HepG2 (cell line): ENCODE measurements around the gene SYVN1. TPM values are rescaled to one million over a fixed set of nuclear protein-coding genes. Genes with fewer than 3 reads are reported as not detected.

ENCODE experiments used
- AGO2 ChIP-seq: fragments of 200-400 bp; formaldehyde crosslinking; optimal IDR thresholded peaks from 2 replicates; pipeline ENCODE3; 2017; ENCODE audit warnings: mild to moderate bottlenecking, low read depth, low read length, moderate library complexity
- ARID5B ChIP-seq: IDR thresholded peaks from 2 replicates; pipeline ENCODE4 v1.4.0; 2020; ENCODE audit warnings: mild to moderate bottlenecking, missing genetic modification reagents
- ATM ChIP-seq: fragments of 450-650 bp; IDR thresholded peaks from 2 replicates; pipeline ENCODE4 v1.7.1; 2017; ENCODE audit warnings: mild to moderate bottlenecking, borderline replicate concordance
- CBFB ChIP-seq: sonication (generic); formaldehyde crosslinking; IDR thresholded peaks from 2 replicates; pipeline ENCODE4 v1.4.0; 2020; ENCODE audit warnings: missing genetic modification reagents
- ESRRA ChIP-seq: sonication (generic); formaldehyde crosslinking; IDR thresholded peaks from 2 replicates; pipeline ENCODE4 v1.5.1; 2020; ENCODE audit warnings: mild to moderate bottlenecking, low read depth, missing genetic modification reagents
- KAT2B ChIP-seq: fragments of 150-350 bp; IDR thresholded peaks from 2 replicates; pipeline ENCODE4 v1.6.1; 2014; ENCODE audit warnings: low read depth, low read length, borderline replicate concordance
- NFIC ChIP-seq: IDR thresholded peaks from 2 replicates; pipeline ENCODE4 v1.6.1; 2012; ENCODE audit warnings: mild to moderate bottlenecking, low read length, inconsistent platforms
- PCBP1 ChIP-seq: fragments of 200-400 bp; formaldehyde crosslinking; IDR thresholded peaks from 2 replicates; pipeline ENCODE4 v1.6.1; 2017; ENCODE audit warnings: mild to moderate bottlenecking, low read depth, low read length, borderline replicate concordance
- POLR2AphosphoS5 ChIP-seq: IDR thresholded peaks from 2 replicates; pipeline ENCODE4 v1.6.1; 2012; ENCODE audit warnings: low read depth, low read length
- RFXANK ChIP-seq: IDR thresholded peaks from 2 replicates; pipeline ENCODE4 v1.6.1; 2016
- SP4 ChIP-seq: sonication (generic); formaldehyde crosslinking; IDR thresholded peaks from 2 replicates; pipeline ENCODE4 v1.8.1; 2023; ENCODE audit warnings: mild to moderate bottlenecking, missing genetic modification reagents
- TBP ChIP-seq: sonication (generic); formaldehyde crosslinking; IDR thresholded peaks from 2 replicates; pipeline ENCODE4 v1.5.0; 2020; ENCODE audit warnings: missing genetic modification reagents
- YEATS2 ChIP-seq: sonication (generic); formaldehyde crosslinking; IDR thresholded peaks from 2 replicates; pipeline ENCODE4 v1.4.0; 2020; ENCODE audit warnings: missing genetic modification reagents, borderline replicate concordance
- ZMYM3 ChIP-seq: sonication (generic); formaldehyde crosslinking; IDR thresholded peaks from 2 replicates; pipeline ENCODE4 v1.5.1; 2020; ENCODE audit warnings: mild to moderate bottlenecking, missing genetic modification reagents
- ZNF124 ChIP-seq: sonication (generic); formaldehyde crosslinking; IDR thresholded peaks from 2 replicates; pipeline ENCODE4 v1.4.0; 2020; ENCODE audit warnings: missing genetic modification reagents
- ZNF205 ChIP-seq: IDR thresholded peaks from 2 replicates; pipeline ENCODE4 v1.6.1; 2018; ENCODE audit warnings: missing biosample characterization, missing genetic modification reagents
- ZNF350 ChIP-seq: sonication (generic); formaldehyde crosslinking; IDR thresholded peaks from 2 replicates; pipeline ENCODE4 v1.4.0; 2020; ENCODE audit warnings: mild to moderate bottlenecking, low read depth, missing genetic modification reagents, borderline replicate concordance
- ZNF546 ChIP-seq: sonication (generic); formaldehyde crosslinking; conservative IDR thresholded peaks from 2 replicates; pipeline ENCODE4 v1.8.1; 2023; ENCODE audit warnings: mild to moderate bottlenecking, missing genetic modification reagents
- ZNF691 ChIP-seq: sonication (generic); formaldehyde crosslinking; IDR thresholded peaks from 2 replicates; pipeline ENCODE4 v1.4.0; 2020; ENCODE audit warnings: missing genetic modification reagents, low read depth, mild to moderate bottlenecking, borderline replicate concordance
- ZSCAN25 ChIP-seq: sonication (generic); formaldehyde crosslinking; IDR thresholded peaks from 2 replicates; pipeline ENCODE4 v1.8.0; 2022; ENCODE audit warnings: mild to moderate bottlenecking, missing genetic modification reagents
- polyA plus RNA-seq, 8 experiments: library from polyadenylated mRNA; depleted of rRNA in 3 of 8; stranded (reverse) in 7 of 8; unstranded in 1 of 8; fragments of >200 nt; fragmentation: Illumina TruSeq in 4 of 8; extraction: Trizol in 4 of 8; gene quantifications; 2 replicates each; pipeline versions ENCODE4 v1.2.1 to v1.2.3, GENCODE V29; 2011 to 2016; ENCODE audit warnings: low read depth in 4 of 8, missing spikeins in 1 of 8, mixed read lengths in 1 of 8; ENCODE audit not compliant: insufficient read depth in 1 of 8
- total RNA-seq, 5 experiments: library from RNA; depleted of rRNA; stranded (reverse); fragments of >200 nt; fragmentation: Illumina TruSeq; extraction: Trizol; gene quantifications; 2 replicates each; pipeline ENCODE4 v1.2.3, GENCODE V29; 2016; ENCODE audit warnings: low read depth in 1 of 5
- TF ChIP-seq, protein P1 (sequence below): IDR thresholded peaks from 2 replicates; pipeline ENCODE4 v1.6.1; 2016; ENCODE audit warnings: low read depth, missing genetic modification reagents, missing compliant biosample characterization

Gene SYVN1
- total and polyA plus RNA-seq, 2 of the 13 experiments (the other 11 are each of a cell fraction or from before 2014, with no cell fraction given) = 10.3 to 22.5 TPM

DNA sequence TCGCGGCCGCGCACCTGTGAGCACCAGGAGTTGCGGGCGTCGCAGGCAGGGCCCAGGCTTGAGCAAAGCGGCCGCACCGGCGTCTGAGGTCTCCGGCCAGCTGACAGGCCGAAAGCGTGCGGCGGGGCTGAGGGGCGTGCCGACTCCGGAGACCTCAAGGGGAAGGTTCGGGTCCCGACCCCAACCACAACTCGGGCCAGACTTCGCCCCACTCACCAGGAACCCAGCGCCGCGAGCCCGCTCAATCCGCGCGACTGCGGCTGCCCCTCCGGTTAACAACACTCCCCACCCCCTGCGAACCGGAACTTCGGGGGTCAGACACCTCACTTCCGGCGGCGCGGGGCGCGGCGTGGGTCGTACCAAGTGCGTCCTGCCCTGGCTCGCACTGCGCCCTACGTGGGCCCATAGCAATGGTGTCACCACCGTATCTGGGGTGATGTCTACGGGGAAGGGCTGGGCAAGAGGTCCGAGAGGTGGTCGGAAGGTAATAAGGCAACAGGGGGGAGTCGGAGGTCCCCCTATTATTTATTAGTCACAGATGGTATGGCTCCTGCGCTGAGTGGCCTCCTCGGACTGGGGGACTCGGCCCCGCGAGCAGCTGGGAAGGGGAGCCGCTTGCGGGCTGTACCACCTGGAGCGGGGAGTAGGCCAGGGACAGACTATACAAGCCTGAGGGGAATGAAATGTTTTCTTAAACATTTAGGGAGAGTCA is at the start of gene SYVN1 (continued):
- no peak for TF ChIP-seq TBP (CRISPR knock-in tag)
- TF ChIP-seq ZNF350 (CRISPR knock-in tag) = 0 out of 2 replicates have a peak, but pooled peaks have one; percentile 8
- no peak for TF ChIP-seq ZNF546 (CRISPR knock-in tag)
- no peak for TF ChIP-seq RFXANK (CRISPR knock-in tag)
- TF ChIP-seq ZNF691 = peak; percentile 89; the same call in 1 of the 2 replicates
- no peak for TF ChIP-seq KAT2B
- TF ChIP-seq YEATS2 (CRISPR knock-in tag) = peak; percentile 89; the same call in 1 of the 2 replicates
- peak; percentile 42; the same call in 1 of the 2 replicates for TF ChIP-seq ZNF124 (CRISPR knock-in tag)
- 0 out of 2 replicates have a peak, but pooled peaks have one; percentile 16 for TF ChIP-seq ZMYM3 (CRISPR knock-in tag)
- TF ChIP-seq ARID5B = peak; percentile 22; the same call in 1 of the 2 replicates
- peak; percentile 66; the same call in 1 of the 2 replicates for TF ChIP-seq SP4
- TF ChIP-seq ZNF205 = no peak
- TF ChIP-seq ATM = no peak
- TF ChIP-seq, protein P1, sequence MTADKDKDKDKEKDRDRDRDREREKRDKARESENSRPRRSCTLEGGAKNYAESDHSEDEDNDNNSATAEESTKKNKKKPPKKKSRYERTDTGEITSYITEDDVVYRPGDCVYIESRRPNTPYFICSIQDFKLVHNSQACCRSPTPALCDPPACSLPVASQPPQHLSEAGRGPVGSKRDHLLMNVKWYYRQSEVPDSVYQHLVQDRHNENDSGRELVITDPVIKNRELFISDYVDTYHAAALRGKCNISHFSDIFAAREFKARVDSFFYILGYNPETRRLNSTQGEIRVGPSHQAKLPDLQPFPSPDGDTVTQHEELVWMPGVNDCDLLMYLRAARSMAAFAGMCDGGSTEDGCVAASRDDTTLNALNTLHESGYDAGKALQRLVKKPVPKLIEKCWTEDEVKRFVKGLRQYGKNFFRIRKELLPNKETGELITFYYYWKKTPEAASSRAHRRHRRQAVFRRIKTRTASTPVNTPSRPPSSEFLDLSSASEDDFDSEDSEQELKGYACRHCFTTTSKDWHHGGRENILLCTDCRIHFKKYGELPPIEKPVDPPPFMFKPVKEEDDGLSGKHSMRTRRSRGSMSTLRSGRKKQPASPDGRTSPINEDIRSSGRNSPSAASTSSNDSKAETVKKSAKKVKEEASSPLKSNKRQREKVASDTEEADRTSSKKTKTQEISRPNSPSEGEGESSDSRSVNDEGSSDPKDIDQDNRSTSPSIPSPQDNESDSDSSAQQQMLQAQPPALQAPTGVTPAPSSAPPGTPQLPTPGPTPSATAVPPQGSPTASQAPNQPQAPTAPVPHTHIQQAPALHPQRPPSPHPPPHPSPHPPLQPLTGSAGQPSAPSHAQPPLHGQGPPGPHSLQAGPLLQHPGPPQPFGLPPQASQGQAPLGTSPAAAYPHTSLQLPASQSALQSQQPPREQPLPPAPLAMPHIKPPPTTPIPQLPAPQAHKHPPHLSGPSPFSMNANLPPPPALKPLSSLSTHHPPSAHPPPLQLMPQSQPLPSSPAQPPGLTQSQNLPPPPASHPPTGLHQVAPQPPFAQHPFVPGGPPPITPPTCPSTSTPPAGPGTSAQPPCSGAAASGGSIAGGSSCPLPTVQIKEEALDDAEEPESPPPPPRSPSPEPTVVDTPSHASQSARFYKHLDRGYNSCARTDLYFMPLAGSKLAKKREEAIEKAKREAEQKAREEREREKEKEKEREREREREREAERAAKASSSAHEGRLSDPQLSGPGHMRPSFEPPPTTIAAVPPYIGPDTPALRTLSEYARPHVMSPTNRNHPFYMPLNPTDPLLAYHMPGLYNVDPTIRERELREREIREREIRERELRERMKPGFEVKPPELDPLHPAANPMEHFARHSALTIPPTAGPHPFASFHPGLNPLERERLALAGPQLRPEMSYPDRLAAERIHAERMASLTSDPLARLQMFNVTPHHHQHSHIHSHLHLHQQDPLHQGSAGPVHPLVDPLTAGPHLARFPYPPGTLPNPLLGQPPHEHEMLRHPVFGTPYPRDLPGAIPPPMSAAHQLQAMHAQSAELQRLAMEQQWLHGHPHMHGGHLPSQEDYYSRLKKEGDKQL (CRISPR knock-in tag) = no peak
- peak; percentile 86 for TF ChIP-seq POLR2AphosphoS5
- peak; percentile 49; the same call in 1 of the 2 replicates for TF ChIP-seq ESRRA (CRISPR knock-in tag)
- peak; percentile 81 for TF ChIP-seq ZSCAN25 (CRISPR knock-in tag)
- TF ChIP-seq AGO2 = peak; percentile 73
- TF ChIP-seq NFIC = peak; percentile 23; the same call in 1 of the 2 replicates
- TF ChIP-seq PCBP1 = 0 out of 2 replicates have a peak, but pooled peaks have one; percentile 24
- peak; percentile 46; the same call in 1 of the 2 replicates for TF ChIP-seq CBFB
